GM18520 (cell line): ENCODE data around the gene PLXND1.

Source experiments
- ATAC-seq: cut with Tn5 transposase; IDR thresholded peaks from one replicate; pipeline ENCODE4 v1.9.1; 2021; ENCODE audit not compliant: unreplicated experiment

PLXND1 gene

DNA sequence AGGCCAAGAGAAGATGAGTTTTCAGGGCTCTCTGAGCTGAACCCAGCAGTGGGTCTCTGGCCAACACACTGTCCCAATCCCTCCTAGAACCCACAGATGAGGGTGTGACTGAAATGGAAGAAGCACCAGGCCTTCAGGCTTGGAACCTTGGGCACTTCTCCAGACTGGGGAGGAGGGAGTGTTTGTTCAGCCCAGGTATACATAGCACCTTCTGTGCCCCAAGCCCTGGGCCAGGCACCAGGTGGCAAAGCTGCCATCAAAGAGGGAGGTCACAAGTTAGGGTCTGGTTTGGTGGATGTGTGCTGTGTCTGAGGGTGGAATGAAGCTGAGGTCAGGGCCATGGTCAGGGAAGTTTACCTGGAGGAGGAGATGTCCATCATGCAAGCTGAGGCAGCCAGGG, 93.9 kb downstream of the PLXND1 start:
- no peak for ATAC-seq

DNA sequence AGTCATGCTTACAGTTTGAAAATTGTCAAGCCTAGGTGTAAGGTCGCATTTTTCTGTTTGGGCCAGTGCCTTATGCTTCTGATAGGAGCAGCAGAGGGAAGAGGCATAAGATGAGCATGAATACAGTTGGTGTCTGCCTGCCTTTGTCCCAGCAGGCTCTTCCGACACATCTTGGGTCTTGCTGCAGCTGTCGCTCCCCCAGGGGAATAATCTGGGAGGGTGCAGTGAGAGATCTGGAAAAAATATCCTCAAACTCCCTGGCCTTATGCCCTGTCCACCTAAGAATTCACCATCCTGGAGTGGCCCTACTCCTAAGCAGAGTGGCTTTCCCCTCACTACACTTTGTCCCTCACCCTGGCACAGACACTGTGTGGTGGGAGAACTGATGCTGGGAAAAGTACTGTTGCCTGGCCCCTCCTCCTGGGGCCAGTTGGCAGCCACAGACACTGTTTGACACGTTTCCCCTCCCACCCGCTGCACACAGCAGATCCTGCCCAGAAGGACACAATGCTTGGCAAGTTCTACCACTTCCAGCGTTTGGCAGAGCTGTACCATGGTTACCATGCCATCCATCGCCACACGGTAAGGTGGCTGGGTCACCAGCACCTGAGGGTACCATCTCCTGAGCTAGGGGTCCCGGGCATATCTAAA, 99.2 kb downstream of the PLXND1 start:
- ATAC-seq = no peak

DNA sequence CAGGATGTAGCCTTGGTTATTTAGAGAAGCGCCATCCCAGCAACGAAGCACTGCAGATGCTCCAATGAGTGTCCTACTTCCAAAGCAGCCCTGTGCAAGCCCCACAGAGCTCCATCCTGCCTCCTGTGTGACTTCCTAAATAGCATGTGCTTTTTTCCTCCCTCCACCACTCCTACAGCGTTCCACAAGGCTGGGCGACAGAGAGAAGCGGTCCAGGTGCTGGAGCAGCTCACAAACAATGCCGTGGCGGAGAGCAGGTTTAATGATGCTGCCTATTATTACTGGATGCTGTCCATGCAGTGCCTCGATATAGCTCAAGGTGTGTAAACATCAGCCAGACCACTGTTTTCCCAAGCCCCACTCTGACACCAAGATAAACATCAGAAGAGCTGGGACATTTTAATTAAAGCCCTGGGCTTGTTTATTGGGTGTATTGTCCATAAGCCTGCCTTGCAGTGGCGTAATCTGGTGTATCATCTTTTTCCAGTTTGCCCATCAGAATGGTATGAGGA, 100.2 kb downstream of the PLXND1 start:
- no peak for ATAC-seq

DNA sequence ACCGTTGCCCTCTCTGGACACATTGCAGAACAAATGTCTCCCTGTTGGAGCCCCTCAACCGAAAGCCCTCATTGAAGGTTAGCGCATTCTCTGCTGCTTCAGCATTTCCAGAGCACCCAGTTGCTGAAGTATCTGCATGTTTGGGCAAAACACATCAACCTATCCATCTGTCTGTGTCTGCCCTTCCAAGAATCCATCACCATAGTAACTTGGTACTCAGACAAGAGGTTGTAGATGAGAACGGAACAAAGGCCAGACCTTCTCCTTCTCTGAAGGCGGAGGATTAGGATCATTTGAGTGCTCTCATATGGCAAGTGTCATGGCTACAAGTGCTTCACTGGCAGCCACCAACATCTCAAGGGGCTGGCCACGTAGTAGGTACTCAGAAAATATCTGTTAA, 101.1 kb downstream of the PLXND1 start:
- no peak for ATAC-seq
